ENCODE results near the gene GASK1A. TPM values are rescaled to one million over a fixed set of nuclear protein-coding genes. Genes with fewer than 3 reads are reported as not detected.

GASK1A gene
- total and polyA plus RNA-seq, 10 of the 15 experiments (the other 5 are each of a cell fraction or from before 2014, with no cell fraction given): 0.18 TPM; not detected in 9

DNA sequence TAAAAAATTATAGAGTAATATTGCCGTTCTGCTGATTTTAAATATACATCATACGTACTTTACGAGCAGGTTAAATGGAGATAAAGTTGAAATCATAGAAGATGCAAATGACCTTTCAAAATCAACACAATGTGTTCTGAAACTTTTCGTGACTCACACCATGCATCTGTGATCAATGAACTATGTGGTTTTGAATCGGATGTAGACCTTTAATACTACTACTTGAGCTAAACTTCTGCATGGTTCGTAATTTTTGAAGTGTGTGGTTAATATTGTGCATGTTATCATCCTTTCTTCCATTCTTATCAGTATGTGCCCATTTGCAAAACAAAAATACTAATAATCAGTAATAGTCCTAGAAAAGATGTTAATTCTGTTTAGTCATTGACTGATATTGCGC lies 58.9 kb downstream of the GASK1A start (continued):
- TF ChIP-seq, protein P1, sequence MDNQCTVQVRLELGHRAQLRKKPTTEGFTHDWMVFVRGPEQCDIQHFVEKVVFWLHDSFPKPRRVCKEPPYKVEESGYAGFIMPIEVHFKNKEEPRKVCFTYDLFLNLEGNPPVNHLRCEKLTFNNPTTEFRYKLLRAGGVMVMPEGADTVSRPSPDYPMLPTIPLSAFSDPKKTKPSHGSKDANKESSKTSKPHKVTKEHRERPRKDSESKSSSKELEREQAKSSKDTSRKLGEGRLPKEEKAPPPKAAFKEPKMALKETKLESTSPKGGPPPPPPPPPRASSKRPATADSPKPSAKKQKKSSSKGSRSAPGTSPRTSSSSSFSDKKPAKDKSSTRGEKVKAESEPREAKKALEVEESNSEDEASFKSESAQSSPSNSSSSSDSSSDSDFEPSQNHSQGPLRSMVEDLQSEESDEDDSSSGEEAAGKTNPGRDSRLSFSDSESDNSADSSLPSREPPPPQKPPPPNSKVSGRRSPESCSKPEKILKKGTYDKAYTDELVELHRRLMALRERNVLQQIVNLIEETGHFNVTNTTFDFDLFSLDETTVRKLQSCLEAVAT (IDR thresholded peaks at IDR 0.05): no peak
- peak; percentile 79 for TF ChIP-seq CUX1 (IDR thresholded peaks at IDR 0.05; ENCODE audit: insufficient replicate concordance, low read depth, low read length)
- 0 out of 2 replicates have a peak, but pooled peaks have one; percentile 26 for TF ChIP-seq CBFB (IDR thresholded peaks at IDR 0.05; ENCODE audit: low read depth)
- TF ChIP-seq ATF7 (IDR thresholded peaks at IDR 0.05; ENCODE audit: low read depth): 0 out of 2 replicates have a peak, but pooled peaks have one; percentile 19

GRCh38 chr3:43041517-43041916 lies 62.4 kb downstream of the GASK1A start:
- H3K27ac ChIP-seq (ENCODE audit: control insufficient read depth, insufficient read depth): no peak overlapping the region
- TF ChIP-seq MTA2 (IDR thresholded peaks at IDR 0.05; ENCODE audit: low read depth): peak; percentile 24; the same call in 1 of the 2 replicates
- no peak for TF ChIP-seq TCF3 (IDR thresholded peaks at IDR 0.05; ENCODE audit: borderline replicate concordance, insufficient read depth, low read depth, low read length)
- 0 out of 2 replicates have a peak, but pooled peaks have one; percentile 18 for TF ChIP-seq IKZF1 (conservative IDR thresholded peaks at IDR 0.05)
- 0 out of 2 replicates have a peak, but pooled peaks have one; percentile 68 for TF ChIP-seq ATF7 (IDR thresholded peaks at IDR 0.05; ENCODE audit: low read depth)
- peak; percentile 34; the same call in 1 of the 2 replicates for TF ChIP-seq NBN (IDR thresholded peaks at IDR 0.05)
- TF ChIP-seq SPI1 (IDR thresholded peaks at IDR 0.05; ENCODE audit: borderline replicate concordance, insufficient read depth, low read depth, low read length): peak; percentile 52; the same call in 1 of the 2 replicates
- TF ChIP-seq FOXM1 (IDR thresholded peaks at IDR 0.05; ENCODE audit: low read depth, low read length): no peak
- 62% methylated on average over 2 of the region's 2 CpGs for WGBS (ENCODE audit: insufficient coverage, insufficient replicate concordance, low lambda C conversion rate, missing lambda C conversion rate)

More at GRCh38 chr3:43041517-43041916, 62.4 kb downstream of the GASK1A start:
- CTCF ChIA-PET: interaction anchor here (1.7 kb wide), 1 partner anchor 17 kb away, joined by 3 read pairs; no protein-coding TSS in a partner anchor
- no peak for DNase-seq (ENCODE audit: low read depth, low spot score)
- no peak for FAIRE-seq
- in situ Hi-C loops (cut with MboI) (no loop called here), intact Hi-C loops (cut with micrococcal nuclease; ENCODE audit: unreplicated experiment) (no loop called here)
- SMC1A ChIA-PET (ENCODE audit: uncharacterized antibody, unreplicated experiment): interaction anchor here (1.4 kb wide), 1 partner anchor 34 kb away, joined by 4 read pairs; no protein-coding TSS in a partner anchor
- no peaks in the 10 kb centered on the region; the same call in 2 of the 3 replicates for H3K9me3 ChIP-seq (replicated peaks; ENCODE audit: control insufficient read depth, insufficient read depth, low read length)
- H2AFZ ChIP-seq (ENCODE audit: control insufficient read depth, low read depth, low read length): no peak overlapping the region
- no peak overlapping the region for H3K9ac ChIP-seq (ENCODE audit: control insufficient read depth, insufficient read depth, low read length)
- RAD21 ChIA-PET (ENCODE audit: unreplicated experiment): interaction anchor here (1.4 kb wide), 1 partner anchor 80 kb away, joined by 3 read pairs; no protein-coding TSS in a partner anchor
- POLR2A ChIA-PET: interaction anchor here (0.7 kb wide), 1 partner anchor 21 kb away, joined by 3 read pairs; no protein-coding TSS in a partner anchor
- peak; percentile 49 for ATAC-seq
- no peaks in the 10 kb centered on the region for H3K79me2 ChIP-seq (ENCODE audit: control insufficient read depth, insufficient read depth, low read length)
- H3K27me3 ChIP-seq (replicated peaks in 1 of 2; ENCODE audit: control insufficient read depth in 2 of 2, insufficient read depth in 2 of 2, low read length in 1 of 2): no peaks in the 10 kb centered on the region
- no TSS peak for BruUV-seq (replicated peaks)
- H3K4me3 ChIP-seq: no peak overlapping the region
- no peak overlapping the region for H3K4me2 ChIP-seq (ENCODE audit: control insufficient read depth, insufficient read depth)
- H4K20me1 ChIP-seq (ENCODE audit: control insufficient read depth, insufficient read depth): no peaks in the 10 kb centered on the region
- H3K4me1 ChIP-seq (ENCODE audit: control insufficient read depth, insufficient read depth, low read length): no peaks in the 10 kb centered on the region
- H3K36me3 ChIP-seq (ENCODE audit: control insufficient read depth in 2 of 2, insufficient read depth in 2 of 2, low read length in 1 of 2): no peaks in the 10 kb centered on the region

All from GM12878 (cell line).